A673 (cell line): ENCODE data around the gene DNAH10. TPM values are rescaled to one million over a fixed set of nuclear protein-coding genes. Genes with fewer than 3 reads are reported as not detected.

Experiments
- BruUV-seq: library from RNA; stranded (reverse); fragments of 400-500 nt; replicated peaks from 2 replicates; lab custom pipeline; 2021; lab: Mats Ljungman, UMichigan
- CTCF ChIA-PET: fragments of 300-600 bp; sonication (Branson Sonifier 250); formaldehyde crosslinking; loops from one replicate; lab custom pipeline; 2022; ENCODE audit warnings: antibody characterized with exemption; lab: Charles Lee
- POLR2A ChIA-PET: fragments of 300-600 bp; sonication (Branson Sonifier 250); formaldehyde crosslinking; loops from one replicate; lab custom pipeline; 2022; ENCODE audit warnings: antibody characterized with exemption; ENCODE audit not compliant: low non-redundant PET; lab: Charles Lee
- DNase-seq: peaks from one replicate; pipeline ENCODE4 v3.0.0-alpha.2; 2015; ENCODE audit warnings: low spot score
- H3K27ac ChIP-seq: fragments of 200-600 bp; sonication (generic); 2 replicates; pipeline ENCODE4 v1.5.1; 2016; ENCODE audit warnings: mixed run types, low read depth, mild to moderate bottlenecking, mixed read lengths, antibody characterized with exemption, low read length; ENCODE audit not compliant: poor library complexity, severe bottlenecking
- H3K27me3 ChIP-seq: fragments of 200-600 bp; sonication (generic); replicated peaks from 2 replicates; pipeline ENCODE4 v1.6.1; 2017; ENCODE audit warnings: mixed run types, low read depth, mild to moderate bottlenecking, mixed read lengths, antibody characterized with exemption, low read length; ENCODE audit not compliant: insufficient read depth, poor library complexity
- H3K36me3 ChIP-seq: fragments of 200-600 bp; sonication (generic); 2 replicates; pipeline ENCODE4 v1.6.1; 2016; ENCODE audit warnings: mixed run types, mild to moderate bottlenecking, mixed read lengths, antibody characterized with exemption, low read length; ENCODE audit not compliant: insufficient read depth, poor library complexity, severe bottlenecking
- H3K4me1 ChIP-seq: fragments of 200-600 bp; sonication (generic); 2 replicates; pipeline ENCODE4 v1.6.1; 2017; ENCODE audit warnings: mixed run types, mild to moderate bottlenecking, mixed read lengths, antibody characterized with exemption, low read length; ENCODE audit not compliant: insufficient read depth, poor library complexity, severe bottlenecking
- H3K4me3 ChIP-seq: fragments of 200-600 bp; sonication (generic); 2 replicates; pipeline ENCODE4 v1.5.1; 2016; ENCODE audit warnings: low read depth, mixed run types, mild to moderate bottlenecking, mixed read lengths, low read length; ENCODE audit not compliant: poor library complexity, severe bottlenecking
- H3K9me3 ChIP-seq: fragments of 200-600 bp; sonication (generic); 2 replicates; pipeline ENCODE4 v1.6.1; 2016; ENCODE audit warnings: mixed run types, low read depth, mild to moderate bottlenecking, mixed read lengths, antibody characterized with exemption, low read length; ENCODE audit not compliant: poor library complexity, severe bottlenecking
- EZH2 ChIP-seq: fragments of 200-600 bp; sonication (generic); IDR thresholded peaks from 2 replicates; pipeline ENCODE4 v1.6.1; 2017; ENCODE audit warnings: borderline replicate concordance, low read depth, mild to moderate bottlenecking, mixed read lengths, antibody characterized with exemption, low read length; ENCODE audit not compliant: poor library complexity, severe bottlenecking
- intact Hi-C: fragments of 100-400 bp; cut with micrococcal nuclease; formaldehyde crosslinking; loops from one replicate; pipeline ENCODE4 v1.10.0; 2022; ENCODE audit not compliant: unreplicated experiment
- total RNA-seq: library from RNA; stranded (reverse); gene quantifications from 2 replicates; pipeline ENCODE4 v1.2.3, GENCODE V29; 2021
- TF ChIP-seq, protein P1 (sequence below): fragments of 300-800, 200-600 bp; sonication (generic); conservative IDR thresholded peaks from 2 replicates; pipeline ENCODE4 v1.5.1; 2017; ENCODE audit warnings: low read depth, mild to moderate bottlenecking, antibody characterized with exemption, low read length, moderate library complexity, mixed read lengths

DNAH10 gene
- total RNA-seq, 1 experiment from 2014 or later: 1.1 TPM

DNA sequence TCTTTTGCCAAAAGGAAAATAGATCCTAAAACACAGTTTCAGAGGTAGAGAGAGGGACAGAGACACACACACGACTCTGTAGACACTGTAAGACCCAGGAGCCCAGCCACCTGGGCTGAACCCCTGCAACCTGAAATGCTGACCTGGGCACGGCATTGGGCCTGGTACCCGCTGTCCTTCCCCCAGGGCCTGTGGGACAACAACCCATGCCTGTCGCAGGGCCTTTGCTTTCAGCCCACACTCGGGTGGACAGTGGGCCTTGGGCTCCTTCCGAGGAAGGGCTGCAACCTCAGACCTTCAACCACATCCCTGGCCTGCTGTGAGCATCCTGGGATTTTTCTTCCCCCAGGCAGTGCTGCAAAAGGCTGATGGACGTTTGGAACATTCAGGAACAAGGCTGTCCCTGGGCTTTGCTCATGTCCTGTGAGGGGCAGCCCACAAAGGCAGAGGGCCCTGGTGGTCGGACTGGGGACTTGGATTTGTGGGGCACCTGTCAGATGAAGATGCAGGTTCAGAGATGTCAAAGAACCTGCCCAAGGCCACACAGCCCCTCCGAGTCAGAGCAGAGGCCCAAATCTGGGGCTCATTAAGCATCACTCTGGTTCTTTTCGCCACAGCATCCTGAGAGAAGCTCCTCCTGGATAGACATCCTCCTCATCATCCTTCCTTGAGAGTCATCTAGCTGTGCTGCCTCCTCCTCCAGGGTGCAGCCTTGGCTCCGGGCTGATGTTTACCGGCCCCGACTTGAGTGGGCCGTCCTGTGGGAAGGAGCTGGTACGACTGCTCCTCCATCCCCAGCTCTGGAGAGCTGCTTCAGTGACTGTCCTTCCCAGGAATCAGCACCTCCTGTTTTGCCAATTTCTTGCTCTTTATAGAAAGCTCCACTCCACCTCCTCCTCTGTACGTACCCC, 177.9 kb downstream of the DNAH10 start:
- intact Hi-C loops: no loop called here
- no peaks in the 10 kb centered on the region for H3K27me3 ChIP-seq
- H3K36me3 ChIP-seq: no peaks in the 10 kb centered on the region
- H3K27ac ChIP-seq: no peak overlapping the region
- no peak for DNase-seq
- BruUV-seq: no TSS peak
- H3K9me3 ChIP-seq: no peaks in the 10 kb centered on the region
- H3K4me3 ChIP-seq: no peak overlapping the region
- ChIA-PET CTCF (no interaction called here), POLR2A (interaction anchor here (0.5 kb wide), 1 partner anchor 228 kb away, joined by 6 read pairs; the partner anchor contains the start of gene ATP6V0A2)
- no peaks in the 10 kb centered on the region for H3K4me1 ChIP-seq
- TF ChIP-seq, protein P1, sequence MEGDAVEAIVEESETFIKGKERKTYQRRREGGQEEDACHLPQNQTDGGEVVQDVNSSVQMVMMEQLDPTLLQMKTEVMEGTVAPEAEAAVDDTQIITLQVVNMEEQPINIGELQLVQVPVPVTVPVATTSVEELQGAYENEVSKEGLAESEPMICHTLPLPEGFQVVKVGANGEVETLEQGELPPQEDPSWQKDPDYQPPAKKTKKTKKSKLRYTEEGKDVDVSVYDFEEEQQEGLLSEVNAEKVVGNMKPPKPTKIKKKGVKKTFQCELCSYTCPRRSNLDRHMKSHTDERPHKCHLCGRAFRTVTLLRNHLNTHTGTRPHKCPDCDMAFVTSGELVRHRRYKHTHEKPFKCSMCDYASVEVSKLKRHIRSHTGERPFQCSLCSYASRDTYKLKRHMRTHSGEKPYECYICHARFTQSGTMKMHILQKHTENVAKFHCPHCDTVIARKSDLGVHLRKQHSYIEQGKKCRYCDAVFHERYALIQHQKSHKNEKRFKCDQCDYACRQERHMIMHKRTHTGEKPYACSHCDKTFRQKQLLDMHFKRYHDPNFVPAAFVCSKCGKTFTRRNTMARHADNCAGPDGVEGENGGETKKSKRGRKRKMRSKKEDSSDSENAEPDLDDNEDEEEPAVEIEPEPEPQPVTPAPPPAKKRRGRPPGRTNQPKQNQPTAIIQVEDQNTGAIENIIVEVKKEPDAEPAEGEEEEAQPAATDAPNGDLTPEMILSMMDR: no peak
- TF ChIP-seq EZH2: no peak

DNA sequence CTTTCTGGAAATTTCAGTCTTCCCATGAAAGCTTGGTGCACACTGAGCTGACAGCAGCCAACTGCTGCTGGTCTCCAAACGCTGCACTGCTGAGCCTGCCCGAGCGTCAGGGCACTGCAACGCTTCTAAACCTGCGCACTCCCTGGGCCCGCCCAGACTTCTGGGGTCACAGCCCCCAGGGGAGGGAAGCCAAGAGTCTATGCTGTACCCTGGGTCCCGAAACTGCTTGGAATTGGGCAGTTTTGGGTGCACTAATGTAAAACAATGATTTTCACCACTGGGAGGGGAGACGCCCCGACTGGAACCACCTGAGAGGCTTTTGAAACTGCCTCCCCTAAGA, 178.5 kb downstream of the DNAH10 start:
- no peak for TF ChIP-seq EZH2
- TF ChIP-seq, protein P1: no peak
- DNase-seq: no peak
- Histone ChIP-seq H3K36me3 (no peaks in the 10 kb centered on the region), H3K27ac (no peak overlapping the region), H3K9me3 (no peaks in the 10 kb centered on the region), H3K27me3 (no peaks in the 10 kb centered on the region), H3K4me1 (no peaks in the 10 kb centered on the region), H3K4me3 (no peak overlapping the region)
- intact Hi-C loops: no loop called here
- no TSS peak for BruUV-seq
- ChIA-PET CTCF (no interaction called here), POLR2A (interaction anchor here (0.5 kb wide), 1 partner anchor 228 kb away, joined by 6 read pairs; the partner anchor contains the start of gene ATP6V0A2)

DNA sequence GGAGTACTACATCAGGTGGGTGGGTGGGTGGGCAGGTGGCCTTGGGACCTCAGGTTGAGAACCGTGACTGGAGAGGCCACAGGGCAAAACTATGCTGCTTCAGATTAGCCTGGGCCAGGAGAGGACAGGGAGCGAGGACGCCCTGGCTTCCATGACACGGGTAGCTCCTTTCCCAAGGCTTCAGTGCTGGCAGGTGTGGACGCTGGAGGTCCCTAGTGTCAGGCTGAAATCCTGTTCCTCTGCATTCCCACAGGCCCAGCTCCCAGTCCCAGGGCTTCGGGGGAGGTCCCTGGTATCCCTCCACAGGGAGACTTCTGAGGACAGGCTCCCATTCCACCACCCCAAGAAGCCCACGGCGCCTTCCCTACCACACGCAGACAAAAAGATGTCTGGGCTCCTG, 178.9 kb downstream of the DNAH10 start:
- no peak overlapping the region for H3K27ac ChIP-seq
- DNase-seq: no peak
- CTCF ChIA-PET: no interaction called here
- BruUV-seq: no TSS peak
- POLR2A ChIA-PET: no interaction called here
- TF ChIP-seq, protein P1: no peak
- no peak for TF ChIP-seq EZH2
- intact Hi-C loops: no loop called here
- no peaks in the 10 kb centered on the region for H3K4me1 ChIP-seq
- H3K4me3 ChIP-seq: no peak overlapping the region
- H3K36me3 ChIP-seq: no peaks in the 10 kb centered on the region
- no peaks in the 10 kb centered on the region for H3K9me3 ChIP-seq
- H3K27me3 ChIP-seq: no peaks in the 10 kb centered on the region
